ENCODE data around the gene LIN7A.

DNA sequence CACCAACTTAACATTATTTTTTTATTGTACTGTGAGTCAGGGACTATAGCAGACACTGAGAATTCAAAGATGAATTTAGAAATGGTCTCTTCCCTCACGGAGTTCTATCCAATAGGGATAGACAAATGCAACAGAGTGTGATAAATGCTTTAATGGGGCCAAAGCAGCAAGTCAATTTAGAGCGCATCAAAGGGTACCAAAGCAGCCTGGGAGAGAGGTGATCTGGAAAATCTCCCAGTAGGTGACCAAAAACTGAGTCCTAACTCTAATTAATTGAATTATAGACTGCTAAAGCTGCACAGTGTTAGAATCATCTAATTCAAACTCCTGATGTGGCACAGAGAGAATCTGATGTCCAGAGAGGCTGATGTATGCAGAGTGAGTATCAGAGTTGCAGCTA lies 2.6 kb downstream of the LIN7A start:
- TF ChIP-seq POLR2A (IDR thresholded peaks at IDR 0.05), result no peak
- no peak for TF ChIP-seq POLR2AphosphoS5 (IDR thresholded peaks at IDR 0.05)
- TF ChIP-seq, protein P1, sequence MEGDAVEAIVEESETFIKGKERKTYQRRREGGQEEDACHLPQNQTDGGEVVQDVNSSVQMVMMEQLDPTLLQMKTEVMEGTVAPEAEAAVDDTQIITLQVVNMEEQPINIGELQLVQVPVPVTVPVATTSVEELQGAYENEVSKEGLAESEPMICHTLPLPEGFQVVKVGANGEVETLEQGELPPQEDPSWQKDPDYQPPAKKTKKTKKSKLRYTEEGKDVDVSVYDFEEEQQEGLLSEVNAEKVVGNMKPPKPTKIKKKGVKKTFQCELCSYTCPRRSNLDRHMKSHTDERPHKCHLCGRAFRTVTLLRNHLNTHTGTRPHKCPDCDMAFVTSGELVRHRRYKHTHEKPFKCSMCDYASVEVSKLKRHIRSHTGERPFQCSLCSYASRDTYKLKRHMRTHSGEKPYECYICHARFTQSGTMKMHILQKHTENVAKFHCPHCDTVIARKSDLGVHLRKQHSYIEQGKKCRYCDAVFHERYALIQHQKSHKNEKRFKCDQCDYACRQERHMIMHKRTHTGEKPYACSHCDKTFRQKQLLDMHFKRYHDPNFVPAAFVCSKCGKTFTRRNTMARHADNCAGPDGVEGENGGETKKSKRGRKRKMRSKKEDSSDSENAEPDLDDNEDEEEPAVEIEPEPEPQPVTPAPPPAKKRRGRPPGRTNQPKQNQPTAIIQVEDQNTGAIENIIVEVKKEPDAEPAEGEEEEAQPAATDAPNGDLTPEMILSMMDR (IDR thresholded peaks at IDR 0.05), result no peak

Measured in gastroesophageal sphincter (tissue), 3 donors.